ENCODE data around the gene LRP10. TPM values are rescaled to one million over a fixed set of nuclear protein-coding genes. Genes with fewer than 3 reads are reported as not detected.

LRP10 gene
- total and polyA plus RNA-seq, 2 of the 4 experiments (the other 2 are of a cell fraction) = 25.1 to 118 TPM

GRCh38 chr14:22918804-22919600, 47.5 kb downstream of the LRP10 start, which contains the start of gene RBM23 (continued):
- TF ChIP-seq RCOR1 (IDR thresholded peaks at IDR 0.05; ENCODE audit: insufficient replicate concordance, low read length) (no peak), FOS (IDR thresholded peaks at IDR 0.05; ENCODE audit: low read depth, low read length) (0 out of 2 replicates have a peak, but pooled peaks have one; percentile 23), RAD21 (IDR thresholded peaks at IDR 0.05; ENCODE audit: low read length) (no peak)

DNA sequence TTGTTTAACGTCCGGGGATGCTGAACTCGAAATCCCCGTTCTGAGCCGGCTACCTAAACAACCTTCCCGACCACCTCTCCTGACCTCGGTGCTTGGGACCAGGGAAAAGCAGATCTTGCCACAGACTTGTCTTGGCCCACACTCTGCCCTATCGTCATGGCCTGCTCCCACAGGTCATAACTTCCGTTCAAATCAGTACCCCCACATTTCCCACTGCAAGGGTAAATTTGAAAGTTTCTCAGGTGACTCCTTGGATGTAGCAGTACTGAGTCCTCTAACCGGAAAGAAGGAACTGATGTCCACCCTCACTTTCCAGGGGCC, 48.0 kb downstream of the LRP10 start:
- Histone ChIP-seq H3K14ac (replicated peaks; ENCODE audit: low read depth, low read length) (peak overlapping the region; percentile 74), H3K79me1 (ENCODE audit: low read depth in 1 of 2, low read length in 2 of 2) (peaks cover 15 to 55% of the 10 kb centered on the region in 2 experiments), H3K27me3 (ENCODE audit: control insufficient read depth, insufficient read depth, low read length) (no peaks in the 10 kb centered on the region), H2AK5ac (ENCODE audit: low read depth, low read length) (peak overlapping the region; percentile 64), H3K4me2 (ENCODE audit: low read depth, low read length) (peak overlapping the region; percentile 63), H3K9me1 (ENCODE audit: insufficient read depth, low read length) (peaks cover 8% of the 10 kb centered on the region), H2AFZ (replicated peaks; ENCODE audit: low read length, poor library complexity) (peak overlapping the region; percentile 87), H2BK120ac (ENCODE audit: low read depth, low read length) (no peak overlapping the region), H4K8ac (ENCODE audit: low read depth in 2 of 2, low read length in 2 of 2) (peak overlapping the region; percentile 27 to 84), H3K23ac (ENCODE audit: low read depth, low read length) (0 out of 2 replicates have a peak overlapping the region, but pooled peaks have one; percentile 15), H3K27ac (ENCODE audit: insufficient read depth, low read length) (peak overlapping the region; percentile 15), H2AK9ac (replicated peaks; ENCODE audit: low read depth, low read length, poor library complexity) (peak overlapping the region; percentile 18), H4K20me1 (ENCODE audit: insufficient read depth, low read length) (no peaks in the 10 kb centered on the region), H2BK20ac (ENCODE audit: low read depth, low read length) (no peak overlapping the region), H3K9ac (ENCODE audit: low read depth, low read length) (peak overlapping the region; percentile 23), H3K36me3 (ENCODE audit: control insufficient read depth, insufficient read depth, low read length) (peaks cover 26% of the 10 kb centered on the region), H4K5ac (ENCODE audit: low read depth, low read length) (peak overlapping the region; percentile 34), H3K56ac (ENCODE audit: extremely low read depth, insufficient read depth, low read length) (no peak overlapping the region; the same call in 1 of the 2 replicates), H2BK5ac (ENCODE audit: low read depth, low read length, poor library complexity, severe bottlenecking) (peak overlapping the region; percentile 6), H4K91ac (ENCODE audit: insufficient read depth, low read depth, low read length) (no peak overlapping the region), H2BK15ac (ENCODE audit: low read depth, low read length) (no peak overlapping the region), H3K9me3 (ENCODE audit: control insufficient read depth, insufficient read depth, low read length) (no peaks in the 10 kb centered on the region), H3K4me3 (ENCODE audit: insufficient read depth, low read depth, low read length) (peak overlapping the region; percentile 27), H3K4ac (ENCODE audit: low read depth, low read length) (peak overlapping the region; percentile 44), H3K18ac (ENCODE audit: low read depth, low read length) (no peak overlapping the region), H3K4me1 (ENCODE audit: control insufficient read depth, insufficient read depth, low read length) (peaks cover 9% of the 10 kb centered on the region)
- dilution Hi-C loops (cut with HindIII; ENCODE audit: low sequenced_read_pairs, unreplicated experiment) (no loop called here), in situ Hi-C loops (cut with MboI; ENCODE audit: low sequenced_read_pairs) (no loop called here), intact Hi-C loops (cut with micrococcal nuclease) (loop anchor here (5.0 kb wide), 1 partner anchor 82 kb away; the partner anchor contains the start of gene MMP14)
- DNase-seq (no peak), ATAC-seq (ENCODE audit: low read depth) (peak; percentile 4)
- ChIA-PET POLR2A (ENCODE audit: unreplicated experiment) (no interaction called here), CTCF (interaction anchor here (1.5 to 1.9 kb wide), 2 partner anchors 8 to 10 kb away, joined by 5 to 8 read pairs; partner anchors contain the start of gene PRMT5)
- WGBS, 2 experiments (ENCODE audit: extremely low coverage in 2 of 2, insufficient read length in 1 of 2) = 11% methylated on average over 3 of the region's 10 CpGs; no CpG with 5 or more reads in 1 of the 2 experiments
- TF ChIP-seq MAZ (IDR thresholded peaks at IDR 0.05; ENCODE audit: borderline replicate concordance, low read depth, low read length) (no peak), CHD1 (IDR thresholded peaks at IDR 0.05; ENCODE audit: low read depth, low read length) (no peak), CEBPB (IDR thresholded peaks at IDR 0.05; ENCODE audit: low read depth, low read length) (no peak)
- no TSS peak for BruUV-seq (replicated peaks)
